ENCODE measurements around the gene UNC5B.
A peak's percentile ranks its signal among the peaks of the same experiment; 100 is the strongest.

The UNC5B gene

GRCh38 chr10:71205468-71205867, 6.9 kb upstream of the UNC5B start:
- no peak for DNase-seq
- intact Hi-C loops (cut with DNase I): loop anchor here (10.0 kb wide), 1 partner anchor 281 kb away; no protein-coding TSS in a partner anchor

- intact Hi-C loops (cut with DNase I): loop anchor here (10.0 kb wide), 1 partner anchor 282 kb away; no protein-coding TSS in a partner anchor
- peak in 1 of 42 donors; percentile 11 for DNase-seq
Measured at GRCh38 chr10:71206911-71207310, 5.5 kb upstream of the UNC5B start.

GRCh38 chr10:71207578-71207977, 4.8 kb upstream of the UNC5B start:
- intact Hi-C loops (cut with DNase I): loop anchor here (10.0 kb wide), 1 partner anchor 283 kb away; no protein-coding TSS in a partner anchor
- DNase-seq: no peak

DNA sequence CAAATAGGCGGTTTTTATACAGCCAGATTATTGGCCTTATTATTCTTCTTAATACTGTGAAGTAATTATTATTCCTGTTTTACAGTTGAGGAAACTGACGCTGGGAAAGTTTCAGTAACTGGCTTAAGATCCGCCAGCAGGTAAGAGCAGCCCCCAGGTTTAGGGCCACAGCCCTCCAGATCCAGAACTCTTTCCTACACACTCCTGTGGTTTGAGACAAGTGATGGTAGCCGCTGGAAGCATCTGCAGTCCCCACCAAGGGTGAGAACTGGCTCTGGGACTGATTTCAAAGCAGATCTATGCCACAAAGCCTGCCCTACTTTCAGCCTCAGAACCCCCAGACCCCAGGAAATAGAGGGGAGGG, 3.0 kb upstream of the UNC5B start:
- intact Hi-C loops (cut with DNase I): loop anchor here (10.0 kb wide), 1 partner anchor 285 kb away; no protein-coding TSS in a partner anchor
- no peak for DNase-seq

- DNase-seq: peak in 4 of 42 donors; percentile 2 to 37 (median 24)
Measured at GRCh38 chr10:71209731-71210541, 2.4 kb upstream of the UNC5B start.

GRCh38 chr10:71210542-71210871, 1.9 kb upstream of the UNC5B start:
- intact Hi-C loops (cut with DNase I): loop anchor here (5.0 kb wide), 1 partner anchor 52 kb away; no protein-coding TSS in a partner anchor
- peak in 3 of 42 donors; percentile 2 to 32 (median 13) for DNase-seq

More at GRCh38 chr10:71209731-71210541, 2.4 kb upstream of the UNC5B start:
- intact Hi-C loops (cut with DNase I): loop anchor here (5.0 to 10.0 kb wide), 2 partner anchors 52 to 285 kb away; no protein-coding TSS in a partner anchor

DNA sequence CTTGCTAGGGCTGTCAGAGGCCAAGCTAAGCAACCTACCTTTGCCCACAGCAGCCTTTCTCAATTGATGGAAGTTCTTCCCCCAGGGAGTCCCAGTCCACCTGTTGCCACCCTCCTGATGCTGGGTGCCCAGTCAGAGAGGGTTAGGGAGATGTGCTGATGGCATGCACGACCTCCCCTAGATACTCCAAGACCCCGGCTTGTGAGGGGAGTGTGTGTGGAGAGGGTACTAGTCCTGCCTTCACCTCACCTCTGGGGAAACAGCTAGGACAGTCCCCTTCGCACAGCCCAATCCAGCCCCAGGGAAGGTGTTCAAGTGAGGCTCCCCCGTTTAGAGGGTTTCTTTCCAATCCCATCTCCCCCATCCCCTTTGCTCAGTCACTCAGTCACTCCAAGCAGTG, 1.3 kb upstream of the UNC5B start:
- intact Hi-C loops (cut with DNase I): loop anchor here (5.0 kb wide), 1 partner anchor 51 kb away; no protein-coding TSS in a partner anchor
- DNase-seq: peak in 2 of 42 donors; percentile 25 to 38

DNA sequence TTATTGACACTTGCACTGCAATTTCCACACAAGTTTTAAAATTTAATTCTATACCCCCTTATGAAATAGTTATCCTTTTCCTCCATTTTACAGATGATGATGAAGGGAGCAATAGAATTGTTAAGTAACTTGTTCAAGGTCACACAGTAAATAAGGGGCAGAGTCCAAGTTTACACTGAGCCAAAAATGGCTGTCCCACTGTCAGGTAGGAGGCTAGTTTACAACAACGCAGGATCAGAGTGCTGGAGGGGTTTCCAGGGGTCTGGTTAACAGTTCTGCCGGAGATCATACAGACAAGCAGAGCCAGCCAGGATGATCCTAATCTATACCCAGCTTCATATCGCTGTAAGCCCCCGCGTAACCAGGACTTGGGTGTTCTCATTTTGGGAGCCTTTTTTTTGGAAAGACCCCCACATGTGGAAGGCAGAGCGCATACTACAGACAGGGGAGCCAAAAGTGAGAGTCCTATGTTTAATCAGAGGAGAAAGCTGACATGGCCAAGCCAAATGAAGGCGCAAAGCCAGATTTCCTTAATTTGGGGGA, 524 bp upstream of the UNC5B start:
- DNase-seq: no peak
- intact Hi-C loops (cut with DNase I): loop anchor here (5.0 kb wide), 1 partner anchor 50 kb away; no protein-coding TSS in a partner anchor

DNA sequence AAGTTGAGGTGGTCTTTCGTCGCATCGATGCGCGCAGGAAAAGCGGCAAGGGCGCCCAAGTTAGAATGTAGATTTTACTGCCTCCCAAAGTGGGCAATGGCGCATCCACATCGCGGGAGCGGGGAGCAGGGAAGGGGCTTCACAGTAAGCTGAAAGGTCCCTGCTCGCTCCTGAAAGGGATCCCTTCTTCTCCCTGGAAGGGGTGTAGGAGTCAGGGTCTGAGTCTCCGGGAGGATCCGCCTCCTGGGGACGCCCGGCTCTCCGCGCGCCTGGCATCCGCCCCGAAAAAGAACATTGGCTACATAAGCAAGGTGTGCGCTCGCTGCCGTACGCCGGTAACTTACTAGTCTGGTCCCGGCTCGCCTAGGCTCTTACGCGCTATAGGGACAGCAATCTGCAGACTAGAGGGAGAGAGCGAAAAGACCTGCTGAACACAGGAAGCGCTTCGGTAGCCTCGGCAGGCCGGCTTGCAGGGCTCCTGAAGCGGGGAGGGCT, 804 bp downstream of the UNC5B start:
- peak in 23 of 42 donors; percentile 36 to 76 (median 57) for DNase-seq
- intact Hi-C loops (cut with DNase I): loop anchor here (5.0 kb wide), 1 partner anchor 49 kb away; no protein-coding TSS in a partner anchor

GRCh38 chr10:71213761-71214440, 1.5 kb downstream of the UNC5B start:
- intact Hi-C loops (cut with DNase I): loop anchor here (5.0 kb wide), 1 partner anchor 48 kb away; no protein-coding TSS in a partner anchor
- DNase-seq: peak in 8 of 42 donors; percentile 33 to 65 (median 48)

DNA sequence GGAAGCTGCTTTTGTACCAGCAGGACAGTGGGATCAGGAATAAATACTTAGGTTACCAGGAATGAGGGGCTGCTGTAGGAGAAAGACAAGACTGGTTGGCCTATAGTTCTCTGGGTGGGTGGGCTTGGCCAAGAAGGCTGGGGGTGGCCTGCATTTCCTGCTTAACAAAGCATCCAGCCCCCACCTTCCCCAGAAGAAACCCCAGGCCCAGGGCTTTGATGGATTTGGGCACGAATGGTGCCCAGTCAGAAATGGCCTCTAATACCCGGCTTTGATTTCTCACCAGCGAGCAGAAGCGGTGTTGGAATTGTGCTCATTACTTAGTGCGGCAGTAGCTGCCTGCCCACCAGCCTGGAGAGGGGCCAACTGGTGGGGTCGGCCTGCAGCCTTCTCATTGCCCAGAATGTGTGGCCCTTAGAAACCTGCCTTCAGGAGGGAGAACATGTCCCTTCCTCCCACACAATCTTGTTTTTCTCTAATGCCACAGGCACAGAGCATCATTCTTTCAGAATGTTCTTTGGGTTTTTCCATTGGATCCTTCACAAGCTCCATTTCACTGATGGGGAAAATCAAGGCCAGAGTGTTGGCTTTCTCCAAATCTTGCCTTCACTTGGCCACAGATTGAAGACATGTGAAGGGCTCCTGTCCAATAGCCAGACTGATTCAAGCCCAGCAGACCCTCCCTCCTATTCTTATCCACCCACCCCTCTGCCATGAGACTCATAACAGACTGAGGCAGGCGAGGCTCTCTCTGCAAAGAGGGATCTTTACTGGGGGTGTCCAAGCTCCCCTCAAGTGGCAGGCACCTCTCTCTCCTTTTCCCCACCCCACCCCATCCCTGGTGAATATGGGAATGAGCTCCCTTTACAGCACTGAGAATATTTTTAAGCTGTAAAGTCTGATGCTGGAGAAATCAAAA, 2.5 kb downstream of the UNC5B start:
- peak in 6 of 42 donors; percentile 9 to 46 (median 30) for DNase-seq
- intact Hi-C loops (cut with DNase I): loop anchor here (5.0 kb wide), 1 partner anchor 47 kb away; no protein-coding TSS in a partner anchor

GRCh38 chr10:71216363-71216695, 4.0 kb downstream of the UNC5B start:
- intact Hi-C loops (cut with DNase I): no loop called here
- peak in 4 of 42 donors; percentile 1 to 36 (median 24) for DNase-seq

GRCh38 chr10:71216751-71217265, 4.4 kb downstream of the UNC5B start:
- intact Hi-C loops (cut with DNase I): no loop called here
- peak in 7 of 42 donors; percentile 12 to 58 (median 35) for DNase-seq

DNA sequence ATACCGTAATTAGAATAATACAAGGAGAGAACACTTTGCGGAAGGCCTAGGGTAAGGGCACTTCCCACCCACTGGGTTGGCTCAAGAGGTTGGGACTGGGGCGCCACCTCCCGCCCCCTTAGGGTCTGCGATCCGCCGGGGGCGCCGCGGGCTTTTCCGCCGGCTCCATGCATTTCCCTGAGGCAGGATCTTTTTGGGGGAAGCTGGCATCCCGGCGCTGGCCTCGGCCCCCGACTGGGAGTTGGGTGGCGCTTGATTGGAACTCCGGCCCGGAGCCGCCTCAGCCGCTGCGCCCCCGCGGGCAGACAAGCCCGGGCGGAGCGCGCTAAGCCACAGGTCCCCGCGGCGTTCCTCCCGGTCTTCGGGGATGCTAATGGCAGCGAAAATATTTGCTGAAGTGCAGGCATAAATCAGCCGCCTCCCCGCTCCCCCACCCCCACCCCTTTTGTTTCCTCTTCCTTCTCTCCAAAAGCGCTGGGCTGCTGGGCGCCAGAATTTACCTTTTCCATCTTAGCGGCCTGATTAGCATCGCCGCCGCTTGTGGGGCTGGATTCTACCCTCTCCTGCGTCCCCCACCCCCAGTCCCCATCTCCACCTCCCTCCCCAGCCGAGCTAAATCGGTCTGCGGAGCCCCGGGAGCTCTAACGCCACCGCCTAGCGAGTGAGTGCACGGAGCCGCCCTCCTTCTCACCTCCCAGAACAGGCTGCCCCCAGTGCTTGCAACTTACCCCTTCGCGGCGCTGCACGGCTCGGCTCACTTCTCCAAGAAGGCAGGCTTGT, 5.1 kb downstream of the UNC5B start:
- peak in 41 of 42 donors; percentile 56 to 94 (median 78) for DNase-seq
- intact Hi-C loops (cut with DNase I): no loop called here

GRCh38 chr10:71218046-71218650, 5.8 kb downstream of the UNC5B start:
- DNase-seq: peak in 11 of 42 donors; percentile 22 to 81 (median 42)
- intact Hi-C loops (cut with DNase I): no loop called here

DNA sequence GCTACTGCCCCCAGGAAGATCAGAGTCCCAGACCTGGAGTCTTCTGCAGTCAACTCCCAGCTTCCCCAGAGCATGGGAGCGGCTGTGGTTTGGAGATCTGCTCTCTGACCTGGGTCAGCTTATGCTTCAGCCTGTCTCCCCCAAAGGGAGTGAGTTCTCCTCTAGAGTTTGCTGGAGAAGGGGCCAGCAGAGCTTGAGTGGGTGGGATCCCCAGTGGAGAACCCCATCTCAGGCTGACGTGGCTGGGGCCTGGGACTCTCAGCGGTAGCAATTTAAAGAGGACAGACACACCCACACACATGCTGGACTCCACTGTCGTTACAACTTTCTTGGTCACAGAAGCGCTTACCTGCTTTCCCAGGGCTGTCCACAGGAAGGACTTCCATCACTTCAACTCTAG, 6.3 kb downstream of the UNC5B start:
- DNase-seq: peak in 5 of 42 donors; percentile 6 to 41 (median 35)
- intact Hi-C loops (cut with DNase I): no loop called here
